GM12878 (cell line): ENCODE results near the gene TMEM37. TPM values are rescaled to one million over a fixed set of nuclear protein-coding genes. Genes with fewer than 3 reads are reported as not detected.

Source experiments
- ATAC-seq: fragments of 200-7000 bp; cut with Tn5 transposase; 3 replicates; pipeline ENCODE4 v1.9.1; 2020; ENCODE audit warnings: mild to moderate bottlenecking, moderate library complexity
- BruUV-seq: library from RNA; stranded (reverse); fragments of 400-500 nt; replicated peaks from 2 replicates; lab custom pipeline; 2021; lab: Mats Ljungman, UMichigan
- CTCF ChIA-PET: fragments of 300-600 bp; sonication (Branson Sonifier 250); formaldehyde crosslinking; extraction: SDS; loops from one replicate; lab custom pipeline; 2021; ENCODE audit warnings: inconsistent platforms; lab: Yijun Ruan, JAX
- POLR2A ChIA-PET: fragments of 350-600 bp; formaldehyde crosslinking; extraction: SDS; loops from one replicate; lab custom pipeline; 2021; ENCODE audit warnings: inconsistent platforms; lab: Charles Lee
- RAD21 ChIA-PET: fragments of 300-600 bp; sonication (Branson Sonifier 250); formaldehyde crosslinking; loops from one replicate; lab custom pipeline; 2023; ENCODE audit warnings: antibody characterized with exemption; ENCODE audit not compliant: unreplicated experiment; lab: Charles Lee
- SMC1A ChIA-PET: fragments of 300-600 bp; sonication (Branson Sonifier 250); formaldehyde crosslinking; loops from one replicate; lab custom pipeline; 2023; ENCODE audit not compliant: unreplicated experiment, uncharacterized antibody; lab: Charles Lee
- DNase-seq: peaks from one replicate; pipeline ENCODE4 v3.0.0-alpha.2; 2011; ENCODE audit warnings: low read depth, low spot score
- FAIRE-seq: peaks from 3 replicates; lab custom pipeline; 2011; peaks lifted over from hg19 to GRCh38; lab: Jason Lieb, UNC
- H2AFZ ChIP-seq: 2 replicates; pipeline ENCODE4 v1.6.0; 2011; ENCODE audit warnings: low read depth, low read length, control low read depth; ENCODE audit not compliant: control insufficient read depth
- H3K27ac ChIP-seq: 2 replicates; pipeline ENCODE4 v1.5.1; 2011; ENCODE audit warnings: control low read depth; ENCODE audit not compliant: control insufficient read depth, insufficient read depth
- H3K27me3 ChIP-seq, 2 experiments: replicated peaks in 1 of 2; 2 replicates each; pipeline versions ENCODE4 v1.6.0 to v1.6.1; 2011; ENCODE audit warnings: low read length in 1 of 2; ENCODE audit not compliant: control insufficient read depth in 2 of 2, insufficient read depth in 2 of 2
- H3K36me3 ChIP-seq, 2 experiments: 2 replicates each; pipeline ENCODE4 v1.5.1; 2011; ENCODE audit warnings: low read length in 1 of 2; ENCODE audit not compliant: control insufficient read depth in 2 of 2, insufficient read depth in 2 of 2
- H3K4me1 ChIP-seq: 2 replicates; pipeline ENCODE4 v1.6.1; 2011; ENCODE audit warnings: mild to moderate bottlenecking, low read length, moderate library complexity, mixed read lengths; ENCODE audit not compliant: control insufficient read depth, insufficient read depth
- H3K4me2 ChIP-seq: 2 replicates; pipeline ENCODE4 v1.6.0; 2011; ENCODE audit warnings: control low read depth; ENCODE audit not compliant: control insufficient read depth, insufficient read depth
- H3K4me3 ChIP-seq: fragments of 200-600 bp; sonication (generic); 2 replicates; pipeline ENCODE4 v1.5.1; 2016
- H3K79me2 ChIP-seq: 2 replicates; pipeline ENCODE4 v1.6.0; 2011; ENCODE audit warnings: low read length; ENCODE audit not compliant: control insufficient read depth, insufficient read depth
- H3K9ac ChIP-seq: 2 replicates; pipeline ENCODE4 v1.8.0; 2011; ENCODE audit warnings: low read length, control low read depth, mixed read lengths; ENCODE audit not compliant: control insufficient read depth, insufficient read depth
- H3K9me3 ChIP-seq: replicated peaks from 3 replicates; pipeline ENCODE4 v1.5.1; 2011; ENCODE audit warnings: mild to moderate bottlenecking, low read length; ENCODE audit not compliant: control insufficient read depth, insufficient read depth
- H4K20me1 ChIP-seq: 2 replicates; pipeline ENCODE4 v1.6.0; 2011; ENCODE audit not compliant: control insufficient read depth, insufficient read depth
- ATF7 ChIP-seq: fragments of 450-650 bp; IDR thresholded peaks from 2 replicates; pipeline ENCODE4 v1.6.1; 2016; ENCODE audit warnings: low read depth, mild to moderate bottlenecking
- BACH1 ChIP-seq: fragments of 450-650 bp; IDR thresholded peaks from 2 replicates; pipeline ENCODE4 v1.6.1; 2017; ENCODE audit warnings: mild to moderate bottlenecking, borderline replicate concordance
- BCL11A ChIP-seq: IDR thresholded peaks from 2 replicates; pipeline ENCODE4 v1.6.1; 2011; ENCODE audit warnings: low read depth, low read length
- HCFC1 ChIP-seq: fragments of 150-350 bp; IDR thresholded peaks from 2 replicates; pipeline ENCODE4 v1.6.1; 2014; ENCODE audit warnings: low read length
- KDM1A ChIP-seq: fragments of 200-600 bp; sonication (generic); IDR thresholded peaks from 2 replicates; pipeline ENCODE4 v1.6.1; 2016; ENCODE audit warnings: borderline replicate concordance
- MTA3 ChIP-seq: IDR thresholded peaks from 2 replicates; pipeline ENCODE4 v1.6.1; 2012; ENCODE audit warnings: low read length, inconsistent platforms, borderline replicate concordance
- SPI1 ChIP-seq: IDR thresholded peaks from 2 replicates; pipeline ENCODE4 v1.6.1; 2011; ENCODE audit warnings: low read depth, mild to moderate bottlenecking, low read length, moderate library complexity, borderline replicate concordance; ENCODE audit not compliant: insufficient read depth
- TAF1 ChIP-seq: IDR thresholded peaks from 2 replicates; pipeline ENCODE4 v1.6.1; 2011; ENCODE audit warnings: mild to moderate bottlenecking, low read depth, low read length, borderline replicate concordance
- TARDBP ChIP-seq: IDR thresholded peaks from 2 replicates; pipeline ENCODE4 v1.6.1; 2016; ENCODE audit warnings: borderline replicate concordance
- WRNIP1 ChIP-seq: IDR thresholded peaks from 2 replicates; pipeline ENCODE4 v1.6.1; 2011; ENCODE audit warnings: low read depth, low read length, improper control_type of control experiment, borderline replicate concordance
- WGBS: methylation state at CpG from one replicate; pipeline ENCODE4 v1.1.6; 2016; ENCODE audit warnings: low lambda C conversion rate; ENCODE audit not compliant: insufficient replicate concordance, insufficient coverage; ENCODE audit errors: missing lambda C conversion rate; 5-methylcytosine and 5-hydroxymethylcytosine counted together
- in situ Hi-C: fragments of 300-500 bp; cut with MboI; formaldehyde crosslinking; loops from 9 replicates; pipeline ENCODE4 v1.14.3; 2018; ENCODE audit warnings: mixed read lengths
- intact Hi-C: fragments of 100-400 bp; cut with micrococcal nuclease; formaldehyde crosslinking; loops from one replicate; pipeline ENCODE4 v1.14.2; 2022; ENCODE audit not compliant: unreplicated experiment
- polyA plus RNA-seq, 11 experiments: library from polyadenylated mRNA; depleted of rRNA in 4 of 11; unstranded in 6 of 11; stranded (reverse) in 5 of 11; fragments of >200 nt; fragmentation: Nextera tagmentation in 4 of 11; fragmentation: Illumina TruSeq in 1 of 11; extraction: Ambion mirVana in 4 of 11; extraction: Trizol in 1 of 11; gene quantifications; 1 replicate in 1 of 11; 2 replicates in 10 of 11; pipeline versions ENCODE4 v1.2.1 to v1.2.3, GENCODE V29; 2011 to 2016; ENCODE audit warnings: inconsistent platforms in 2 of 11, missing spikeins in 2 of 11, low read depth in 1 of 11
- total RNA-seq, 4 experiments: library from RNA; depleted of rRNA in 3 of 4; stranded (reverse); fragments of >200 nt in 3 of 4; fragmentation: Illumina TruSeq in 1 of 4; extraction: Trizol in 1 of 4; gene quantifications; 2 replicates each; pipeline versions ENCODE4 v1.2.1 to v1.2.3, GENCODE V29; 2013 to 2021
- TF ChIP-seq, protein P1 (sequence below): fragments of 450-650 bp; formaldehyde crosslinking; IDR thresholded peaks from 2 replicates; pipeline ENCODE4 v1.4.0; 2020; ENCODE audit warnings: mild to moderate bottlenecking, moderate library complexity
- TF ChIP-seq, protein P2 (sequence below): fragments of 450-650 bp; IDR thresholded peaks from 2 replicates; pipeline ENCODE4 v1.6.1; 2018; ENCODE audit warnings: mild to moderate bottlenecking, low read depth, moderate library complexity; ENCODE audit not compliant: partially characterized antibody

TMEM37 gene
- total and polyA plus RNA-seq, 10 of the 15 experiments (the other 5 are each of a cell fraction or from before 2014, with no cell fraction given), result 0.07 to 0.67 (median 0.24) TPM; not detected in 3

DNA sequence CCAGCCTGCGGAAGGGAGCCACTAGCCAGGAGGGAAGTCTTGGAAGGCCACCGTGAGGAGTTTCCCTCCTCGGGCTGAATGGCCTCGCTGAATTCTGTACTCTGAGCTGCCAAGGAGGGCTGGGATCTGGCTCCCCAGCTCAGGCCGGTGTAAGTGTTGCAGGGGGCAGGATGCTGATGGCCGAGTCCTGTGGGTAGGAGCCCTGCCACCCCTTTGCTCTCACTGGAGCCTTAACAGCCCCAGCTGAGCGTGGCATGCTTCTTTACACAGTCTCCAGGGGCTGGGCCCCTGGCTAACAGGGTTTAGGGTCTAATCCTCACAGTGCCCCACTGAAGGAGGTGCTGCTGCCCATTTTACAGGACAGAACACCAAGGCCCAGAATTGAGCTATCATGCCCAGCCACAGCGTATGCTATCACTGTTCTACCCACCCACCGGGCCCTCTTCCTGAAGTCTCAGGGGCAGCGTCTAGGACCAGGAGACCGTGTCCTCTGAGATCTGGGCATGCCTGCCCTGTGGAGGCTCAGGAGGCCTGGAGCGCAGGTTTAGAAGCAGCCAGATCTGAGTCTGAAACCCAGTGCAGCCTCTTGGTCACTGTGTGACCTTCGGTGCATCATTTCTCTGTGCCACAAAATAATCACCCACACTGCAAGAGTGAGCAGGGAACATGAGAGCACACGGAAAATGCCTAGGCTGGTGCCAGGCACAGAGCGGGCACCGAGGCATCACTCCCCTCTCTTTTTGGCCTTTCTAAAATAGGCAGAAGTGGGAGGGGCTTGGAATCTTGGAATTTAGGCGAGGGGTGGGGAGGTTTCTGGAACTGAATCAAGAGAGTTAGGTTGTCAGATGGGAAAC lies 42.9 kb downstream of the TMEM37 start:
- ATAC-seq, result no peak
- intact Hi-C loops (loop anchor here (5.0 kb wide), 2 partner anchors 162 to 592 kb away; no protein-coding TSS in a partner anchor), in situ Hi-C loops (no loop called here)
- WGBS, result 67% methylated on average over 17 of the region's 17 CpGs
- ChIA-PET POLR2A (no interaction called here), SMC1A (interaction anchor here (0.8 to 7.8 kb wide), 4 partner anchors 59 to 69 kb away, joined by 3 to 62 read pairs (median 14); no protein-coding TSS in a partner anchor), CTCF (interaction anchor here (1.0 to 9.2 kb wide), 5 partner anchors 23 to 68 kb away, joined by 3 to 187 read pairs (median 13); no protein-coding TSS in a partner anchor), RAD21 (interaction anchor here (5.2 kb wide), 1 partner anchor 67 kb away, joined by 75 read pairs; no protein-coding TSS in a partner anchor)
- Histone ChIP-seq H3K9me3 (no peaks in the 10 kb centered on the region), H4K20me1 (no peaks in the 10 kb centered on the region), H3K27me3 (no peaks in the 10 kb centered on the region), H3K9ac (no peak overlapping the region), H3K4me1 (no peaks in the 10 kb centered on the region), H3K4me2 (no peak overlapping the region), H3K27ac (no peak overlapping the region), H3K4me3 (no peak overlapping the region), H3K36me3 (no peaks in the 10 kb centered on the region), H2AFZ (no peak overlapping the region), H3K79me2 (no peaks in the 10 kb centered on the region)
- FAIRE-seq, result no peak
- TF ChIP-seq BACH1 (no peak), MTA3 (no peak), KDM1A (no peak), HCFC1 (no peak), BCL11A (no peak), TAF1 (no peak), WRNIP1 (no peak), TARDBP (no peak), SPI1 (no peak), ATF7 (no peak)
- TF ChIP-seq, protein P1, sequence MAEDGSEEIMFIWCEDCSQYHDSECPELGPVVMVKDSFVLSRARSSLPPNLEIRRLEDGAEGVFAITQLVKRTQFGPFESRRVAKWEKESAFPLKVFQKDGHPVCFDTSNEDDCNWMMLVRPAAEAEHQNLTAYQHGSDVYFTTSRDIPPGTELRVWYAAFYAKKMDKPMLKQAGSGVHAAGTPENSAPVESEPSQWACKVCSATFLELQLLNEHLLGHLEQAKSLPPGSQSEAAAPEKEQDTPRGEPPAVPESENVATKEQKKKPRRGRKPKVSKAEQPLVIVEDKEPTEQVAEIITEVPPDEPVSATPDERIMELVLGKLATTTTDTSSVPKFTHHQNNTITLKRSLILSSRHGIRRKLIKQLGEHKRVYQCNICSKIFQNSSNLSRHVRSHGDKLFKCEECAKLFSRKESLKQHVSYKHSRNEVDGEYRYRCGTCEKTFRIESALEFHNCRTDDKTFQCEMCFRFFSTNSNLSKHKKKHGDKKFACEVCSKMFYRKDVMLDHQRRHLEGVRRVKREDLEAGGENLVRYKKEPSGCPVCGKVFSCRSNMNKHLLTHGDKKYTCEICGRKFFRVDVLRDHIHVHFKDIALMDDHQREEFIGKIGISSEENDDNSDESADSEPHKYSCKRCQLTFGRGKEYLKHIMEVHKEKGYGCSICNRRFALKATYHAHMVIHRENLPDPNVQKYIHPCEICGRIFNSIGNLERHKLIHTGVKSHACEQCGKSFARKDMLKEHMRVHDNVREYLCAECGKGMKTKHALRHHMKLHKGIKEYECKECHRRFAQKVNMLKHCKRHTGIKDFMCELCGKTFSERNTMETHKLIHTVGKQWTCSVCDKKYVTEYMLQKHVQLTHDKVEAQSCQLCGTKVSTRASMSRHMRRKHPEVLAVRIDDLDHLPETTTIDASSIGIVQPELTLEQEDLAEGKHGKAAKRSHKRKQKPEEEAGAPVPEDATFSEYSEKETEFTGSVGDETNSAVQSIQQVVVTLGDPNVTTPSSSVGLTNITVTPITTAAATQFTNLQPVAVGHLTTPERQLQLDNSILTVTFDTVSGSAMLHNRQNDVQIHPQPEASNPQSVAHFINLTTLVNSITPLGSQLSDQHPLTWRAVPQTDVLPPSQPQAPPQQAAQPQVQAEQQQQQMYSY, result no peak
- TF ChIP-seq, protein P2, sequence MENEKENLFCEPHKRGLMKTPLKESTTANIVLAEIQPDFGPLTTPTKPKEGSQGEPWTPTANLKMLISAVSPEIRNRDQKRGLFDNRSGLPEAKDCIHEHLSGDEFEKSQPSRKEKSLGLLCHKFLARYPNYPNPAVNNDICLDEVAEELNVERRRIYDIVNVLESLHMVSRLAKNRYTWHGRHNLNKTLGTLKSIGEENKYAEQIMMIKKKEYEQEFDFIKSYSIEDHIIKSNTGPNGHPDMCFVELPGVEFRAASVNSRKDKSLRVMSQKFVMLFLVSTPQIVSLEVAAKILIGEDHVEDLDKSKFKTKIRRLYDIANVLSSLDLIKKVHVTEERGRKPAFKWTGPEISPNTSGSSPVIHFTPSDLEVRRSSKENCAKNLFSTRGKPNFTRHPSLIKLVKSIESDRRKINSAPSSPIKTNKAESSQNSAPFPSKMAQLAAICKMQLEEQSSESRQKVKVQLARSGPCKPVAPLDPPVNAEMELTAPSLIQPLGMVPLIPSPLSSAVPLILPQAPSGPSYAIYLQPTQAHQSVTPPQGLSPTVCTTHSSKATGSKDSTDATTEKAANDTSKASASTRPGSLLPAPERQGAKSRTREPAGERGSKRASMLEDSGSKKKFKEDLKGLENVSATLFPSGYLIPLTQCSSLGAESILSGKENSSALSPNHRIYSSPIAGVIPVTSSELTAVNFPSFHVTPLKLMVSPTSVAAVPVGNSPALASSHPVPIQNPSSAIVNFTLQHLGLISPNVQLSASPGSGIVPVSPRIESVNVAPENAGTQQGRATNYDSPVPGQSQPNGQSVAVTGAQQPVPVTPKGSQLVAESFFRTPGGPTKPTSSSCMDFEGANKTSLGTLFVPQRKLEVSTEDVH, result no peak
- no TSS peak for BruUV-seq
- DNase-seq, result no peak
